Measurements from ENCODE around the gene ESPN.
"Not testable (repeated sequence)": the region's sequence is repeated elsewhere in the genome, so short reads cannot be mapped to it uniquely, and the experiment has no call there.

ESPN gene

DNA sequence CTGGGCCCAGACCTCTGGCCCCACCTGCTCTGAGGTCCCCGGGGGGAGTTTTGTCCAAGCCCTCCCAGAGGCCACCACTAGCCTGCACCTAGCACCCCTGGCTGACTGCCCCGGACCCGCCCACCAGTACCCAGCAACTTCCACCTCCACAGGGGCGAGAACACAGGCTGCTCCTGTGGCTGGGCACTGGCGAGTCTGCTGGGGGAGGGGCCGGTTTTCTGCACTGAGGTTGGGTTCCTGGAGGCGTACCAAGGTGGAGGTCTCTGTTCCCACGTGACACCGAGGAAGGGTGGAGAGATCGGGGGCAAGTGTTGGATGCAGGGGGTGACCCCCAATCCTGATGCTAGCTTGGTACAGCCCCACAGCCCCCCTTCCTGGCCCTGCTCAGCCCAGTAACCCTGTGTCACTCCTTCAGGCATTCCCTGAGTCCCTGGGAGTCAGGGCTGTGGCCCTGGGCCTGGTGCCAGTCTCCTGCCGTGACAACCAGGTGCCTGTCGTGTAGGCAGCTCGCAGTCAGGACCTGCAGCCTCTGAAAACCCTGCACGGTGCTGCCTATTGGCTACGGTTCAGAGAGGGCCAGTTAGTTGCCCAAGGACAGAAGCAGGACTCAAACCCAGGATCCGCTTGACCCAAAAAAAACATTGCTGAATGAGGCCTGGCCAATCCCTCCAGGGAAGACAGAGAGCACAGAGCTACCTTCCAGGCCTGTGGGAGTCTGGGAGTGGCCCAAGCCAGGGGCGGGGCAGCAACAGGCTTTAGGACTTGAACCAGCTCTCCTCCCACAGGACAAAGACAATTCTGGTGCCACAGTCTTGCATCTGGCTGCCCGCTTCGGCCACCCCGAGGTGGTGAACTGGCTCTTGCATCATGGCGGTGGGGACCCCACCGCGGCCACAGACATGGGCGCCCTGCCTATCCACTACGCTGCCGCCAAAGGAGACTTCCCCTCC, 3.1 kb downstream of the ESPN start:
- no peak for DNase-seq (ENCODE audit: low read depth)

DNA sequence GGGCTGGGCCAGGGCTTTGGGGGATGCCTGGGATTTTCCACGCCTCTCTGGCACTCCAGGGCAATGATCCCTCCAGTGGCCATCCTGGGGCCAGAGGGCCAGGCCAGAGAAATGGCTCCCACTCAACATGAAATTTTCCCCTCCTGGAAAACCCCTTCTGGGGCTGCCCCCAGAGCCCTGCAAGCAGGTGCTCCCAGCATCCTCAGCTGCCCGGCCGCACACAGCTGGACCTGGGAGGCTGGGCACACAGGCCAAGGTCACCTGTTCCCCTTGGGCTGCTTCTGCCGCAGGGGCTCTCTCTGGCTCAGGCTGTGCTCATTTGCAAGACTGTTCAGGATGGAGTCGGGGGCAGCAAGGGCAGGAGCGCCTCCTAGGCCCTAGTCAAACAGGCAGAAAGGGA, 3.9 kb downstream of the ESPN start:
- not testable (repeated sequence) for DNase-seq (ENCODE audit: low read depth)

DNA sequence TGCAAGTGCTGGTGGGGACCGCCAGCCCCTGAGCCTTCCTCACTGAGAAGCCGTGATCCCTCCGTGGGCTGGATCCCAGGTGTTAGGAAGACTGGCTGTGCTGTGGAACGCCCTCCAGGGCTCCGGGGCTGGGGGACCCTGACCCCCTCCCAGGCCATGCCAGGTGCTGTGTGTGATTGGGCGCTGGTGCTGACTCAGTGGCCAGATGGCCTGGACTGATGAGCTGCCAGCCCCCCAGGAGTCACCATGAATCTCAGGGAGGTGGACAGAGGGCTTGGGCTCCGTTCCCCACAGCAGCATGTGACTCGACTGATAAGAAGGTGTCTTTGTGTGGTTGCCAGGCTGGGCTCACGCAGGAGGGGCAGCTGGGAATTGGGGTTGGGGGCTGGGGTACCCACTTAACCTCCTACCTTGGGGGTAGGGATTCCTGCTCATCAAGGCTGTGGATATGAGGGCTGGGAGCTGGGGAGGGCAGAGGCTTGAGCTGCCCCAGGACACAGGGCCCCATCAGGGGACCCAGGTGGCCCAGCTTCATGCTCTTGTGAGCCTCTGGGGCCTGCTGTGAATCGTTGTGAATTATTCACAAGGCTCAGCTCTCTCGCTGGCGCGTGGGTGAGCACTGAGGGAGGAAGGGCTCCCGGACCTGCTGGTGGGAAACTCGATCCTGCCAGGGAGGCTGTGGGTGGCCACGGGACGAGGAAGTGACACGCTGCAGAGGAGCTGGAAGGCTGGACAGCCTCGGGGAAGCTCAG, 5.3 kb downstream of the ESPN start:
- DNase-seq (ENCODE audit: low read depth), result not testable (repeated sequence)

DNA sequence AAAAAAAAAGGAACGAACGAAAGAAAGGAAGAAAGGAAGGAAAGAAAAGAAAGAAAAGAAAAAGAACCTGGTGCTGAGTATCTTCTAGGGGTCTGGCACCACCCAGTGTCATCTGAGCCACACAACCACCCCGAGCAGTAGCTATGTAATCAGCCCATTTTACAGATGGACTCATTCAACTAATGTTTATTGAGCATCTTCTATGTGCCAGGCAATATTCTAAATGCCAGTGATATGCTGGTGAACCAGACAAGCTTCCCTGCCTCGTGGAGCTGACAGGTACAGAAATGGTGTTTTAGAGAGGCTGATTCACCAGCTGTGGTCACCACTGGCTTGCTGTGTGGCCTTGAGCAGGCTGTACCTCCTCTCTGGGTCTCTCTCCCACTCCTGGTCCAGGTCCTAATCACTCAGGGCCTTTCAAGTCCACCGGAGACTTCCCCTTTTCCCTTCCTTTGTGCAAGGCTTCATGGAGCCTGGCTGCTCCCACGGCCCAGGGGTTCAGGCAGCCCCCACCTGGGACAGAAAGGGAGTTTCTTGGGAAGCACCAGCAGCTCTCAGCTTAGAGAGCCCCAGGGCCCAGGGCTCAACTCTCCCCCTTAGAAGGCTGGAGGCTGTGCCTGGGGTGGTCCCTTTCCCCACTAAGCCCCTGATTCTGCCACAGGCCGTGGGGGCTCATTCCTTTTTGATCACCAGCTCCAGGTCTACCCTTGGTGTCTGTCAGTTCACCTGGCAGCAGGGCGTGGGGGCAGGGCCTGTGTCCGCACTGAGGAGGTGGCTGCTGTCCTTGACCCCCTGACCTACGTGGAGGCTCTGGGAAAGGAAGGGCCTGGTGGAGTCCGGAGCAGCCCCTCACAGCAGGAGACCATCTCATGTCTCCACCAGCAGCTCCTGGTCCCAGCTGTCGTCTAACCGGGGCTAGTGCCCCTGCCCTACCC, 7.3 kb downstream of the ESPN start:
- not testable (repeated sequence) for DNase-seq (ENCODE audit: low read depth)

DNA sequence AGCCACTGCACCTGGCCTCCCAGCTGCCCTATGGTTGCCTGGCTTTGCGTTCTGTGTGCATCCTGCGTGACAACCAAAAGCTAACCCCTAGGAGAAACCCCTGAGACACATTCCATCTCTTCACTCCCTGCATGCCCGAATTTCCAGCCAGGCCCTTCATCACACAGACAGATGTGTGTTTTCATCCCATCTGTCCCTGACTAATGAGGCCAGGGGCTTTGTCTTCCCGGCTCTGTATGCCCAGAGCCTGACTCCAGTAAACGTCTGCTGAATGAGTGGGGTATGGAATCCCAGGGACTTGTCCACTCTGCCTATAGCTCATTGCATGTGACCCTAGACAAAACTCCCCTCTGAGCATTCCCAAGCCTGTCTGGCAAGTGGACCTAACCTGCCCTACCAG, 9.6 kb downstream of the ESPN start:
- no peak for DNase-seq (ENCODE audit: low read depth)

DNA sequence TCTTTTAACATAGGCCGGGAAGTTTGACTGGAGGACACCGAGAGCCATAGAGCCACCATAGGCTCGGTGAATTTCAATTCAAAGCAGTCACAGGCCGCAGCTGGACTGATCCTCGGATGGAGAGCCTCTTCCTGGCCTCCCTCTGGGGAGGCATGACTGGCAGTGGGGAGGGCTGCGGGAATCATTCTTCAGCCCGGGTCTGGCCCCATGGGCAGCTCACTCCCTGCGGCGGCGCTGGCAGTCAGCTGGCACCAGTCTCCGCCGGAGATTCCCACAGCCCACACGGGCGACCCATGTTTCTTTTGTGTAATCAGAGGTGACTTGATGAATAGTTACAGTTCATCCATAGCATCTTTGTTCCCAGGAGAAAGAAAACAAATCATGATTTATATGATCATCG, 10.6 kb downstream of the ESPN start:
- no peak for DNase-seq (ENCODE audit: low read depth)

DNA sequence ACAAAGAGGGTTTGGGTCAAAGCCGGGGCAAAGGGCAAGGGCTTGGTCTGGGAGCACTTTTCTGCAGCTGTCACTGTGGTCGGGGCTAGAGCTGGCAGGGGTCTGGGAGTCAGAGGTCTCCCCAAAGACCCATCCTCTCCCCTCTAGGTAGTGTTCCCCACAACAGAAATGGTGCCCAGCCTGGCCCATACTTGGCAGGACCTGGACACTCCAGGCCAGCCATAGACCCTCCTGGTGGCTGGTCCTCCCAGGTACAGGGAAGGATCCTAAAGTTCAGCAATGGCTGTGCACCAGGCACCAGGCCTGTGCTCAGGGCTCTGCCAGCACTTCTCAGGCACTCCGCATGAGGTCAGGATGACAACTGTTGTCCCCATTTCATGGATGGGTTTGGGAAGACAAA, 11.0 kb downstream of the ESPN start:
- DNase-seq (ENCODE audit: low read depth), result no peak

DNA sequence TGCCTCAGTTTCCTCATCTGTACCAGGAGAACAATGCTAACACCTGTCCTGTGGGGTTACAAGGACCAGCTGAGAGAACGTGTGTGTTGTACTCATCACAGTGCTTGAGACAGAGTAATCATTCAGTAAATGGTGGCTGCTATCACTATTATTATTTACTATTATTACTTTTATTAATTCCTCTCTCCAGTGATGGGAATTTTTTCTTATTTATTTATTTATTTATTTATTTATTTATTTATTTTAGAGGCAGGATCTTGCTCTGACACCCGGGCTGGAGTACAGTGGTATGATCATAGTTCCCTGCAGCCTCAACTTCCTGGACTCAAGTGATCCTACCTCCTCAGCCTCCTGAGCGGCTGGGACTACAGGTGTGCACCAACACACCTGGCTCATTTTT, 11.7 kb downstream of the ESPN start:
- DNase-seq (ENCODE audit: low read depth), result not testable (repeated sequence)

DNA sequence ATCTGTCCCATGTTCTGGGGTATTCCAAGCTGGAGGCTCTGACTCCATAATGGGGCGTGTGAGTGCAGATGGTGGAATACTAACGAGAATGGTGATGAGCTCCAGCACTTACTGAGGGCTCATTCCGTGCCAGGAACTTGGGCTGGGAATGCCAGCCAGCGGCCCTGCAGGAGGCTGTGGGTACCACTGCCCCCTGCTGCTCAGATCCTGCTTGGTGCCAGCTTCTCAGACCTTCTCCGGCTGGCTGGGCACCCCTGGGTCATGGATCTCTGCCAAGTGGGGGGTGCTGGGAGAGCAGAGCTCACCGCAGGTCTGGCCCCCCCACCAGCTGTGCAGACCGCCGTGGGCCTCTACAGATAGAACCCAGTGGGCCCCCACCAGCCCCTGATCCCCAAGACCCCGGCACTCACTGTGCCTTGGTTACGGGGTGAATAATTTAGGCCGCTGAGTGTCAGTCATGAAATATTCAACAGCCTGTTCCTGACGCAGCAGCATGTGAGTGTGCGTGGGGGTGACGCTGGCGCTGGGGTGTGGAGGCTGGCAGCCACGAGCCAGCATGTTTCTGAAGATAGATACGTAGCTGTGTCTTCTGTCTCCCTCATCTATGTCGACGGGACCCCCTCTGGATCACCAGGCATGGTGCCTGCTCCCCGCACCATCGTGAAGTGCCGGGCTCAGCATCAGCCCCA, 12.6 kb downstream of the ESPN start:
- not testable (repeated sequence) for DNase-seq (ENCODE audit: low read depth)

DNA sequence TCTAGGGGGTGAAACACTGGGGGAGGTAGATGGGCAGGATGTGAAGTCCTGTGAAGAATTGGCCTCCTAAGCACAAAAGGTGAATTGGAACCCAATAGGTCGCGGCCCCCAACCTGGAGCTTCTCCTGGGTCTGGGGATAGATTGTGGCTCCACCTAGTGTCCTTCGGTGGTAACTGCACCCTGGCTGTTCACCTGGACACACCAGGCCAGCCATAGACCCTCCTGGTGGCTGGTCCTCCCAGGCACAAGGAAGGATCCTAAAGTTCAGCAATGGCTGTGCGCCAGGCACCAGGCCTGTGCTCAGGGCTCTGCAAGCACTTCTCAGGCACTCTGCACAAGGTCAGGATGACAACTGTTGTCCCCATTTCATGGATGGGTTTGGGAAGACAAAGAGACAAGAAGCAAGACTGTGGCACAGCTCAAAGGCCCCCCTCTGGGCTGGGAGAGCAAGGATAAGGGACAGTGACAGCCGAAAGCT, 13.5 kb downstream of the ESPN start:
- peak; percentile 33 for DNase-seq (ENCODE audit: low read depth)

DNA sequence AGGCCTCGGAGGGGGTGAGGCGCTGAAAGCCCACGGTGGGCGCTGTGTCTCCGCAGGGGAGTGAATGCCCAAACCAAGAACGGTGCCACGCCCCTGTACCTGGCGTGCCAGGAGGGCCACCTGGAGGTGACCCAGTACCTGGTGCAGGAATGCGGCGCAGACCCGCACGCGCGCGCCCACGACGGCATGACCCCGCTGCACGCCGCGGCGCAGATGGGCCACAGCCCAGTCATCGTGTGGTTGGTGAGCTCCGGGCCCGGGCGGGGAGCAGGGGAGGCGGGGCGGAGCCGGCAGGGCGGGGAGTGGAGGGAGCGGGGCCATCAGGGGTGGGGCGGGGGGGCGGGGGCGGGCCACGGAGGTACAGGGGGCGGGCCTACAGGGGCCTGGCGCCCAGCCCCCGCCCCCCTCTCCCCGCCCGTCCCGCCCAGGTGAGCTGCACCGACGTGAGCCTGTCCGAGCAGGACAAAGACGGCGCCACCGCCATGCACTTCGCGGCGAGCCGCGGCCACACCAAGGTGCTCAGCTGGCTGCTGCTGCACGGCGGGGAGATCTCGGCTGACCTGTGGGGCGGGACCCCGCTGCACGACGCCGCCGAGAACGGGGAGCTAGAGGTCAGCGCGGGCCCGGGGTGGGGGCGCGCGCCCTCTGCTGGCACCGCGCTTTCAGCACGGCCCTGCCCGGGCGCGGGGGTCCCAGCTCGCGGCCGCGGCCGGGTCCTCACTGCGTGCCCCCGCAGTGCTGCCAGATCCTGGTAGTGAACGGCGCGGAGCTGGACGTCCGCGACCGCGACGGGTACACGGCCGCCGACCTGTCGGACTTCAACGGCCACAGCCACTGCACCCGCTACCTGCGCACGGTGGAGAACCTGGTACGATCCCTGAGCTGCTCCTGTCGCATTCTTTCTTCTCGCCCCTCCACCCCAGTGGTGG, 15.9 kb downstream of the ESPN start:
- DNase-seq (ENCODE audit: low read depth), result peak; percentile 47

DNA sequence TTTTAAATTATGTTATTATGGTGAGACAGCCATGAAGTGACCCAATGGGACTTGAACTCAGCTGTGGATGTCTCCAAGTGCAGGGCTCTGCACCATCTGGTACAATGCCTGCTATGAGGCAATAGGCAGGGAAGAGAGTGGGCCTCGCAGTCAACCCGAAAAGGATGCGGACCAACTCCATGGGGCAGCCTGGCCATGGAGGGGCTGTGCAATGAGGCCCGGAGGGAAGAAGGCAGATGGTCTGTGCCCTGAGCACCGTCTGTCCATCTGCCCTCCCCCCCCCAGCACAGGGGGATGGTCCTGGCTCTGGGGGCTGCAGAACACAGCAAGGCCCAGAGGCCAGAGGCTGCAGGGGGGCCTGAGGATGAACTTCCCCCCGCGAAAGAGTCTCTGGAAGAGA, 17.0 kb downstream of the ESPN start:
- no peak for DNase-seq (ENCODE audit: low read depth)

DNA sequence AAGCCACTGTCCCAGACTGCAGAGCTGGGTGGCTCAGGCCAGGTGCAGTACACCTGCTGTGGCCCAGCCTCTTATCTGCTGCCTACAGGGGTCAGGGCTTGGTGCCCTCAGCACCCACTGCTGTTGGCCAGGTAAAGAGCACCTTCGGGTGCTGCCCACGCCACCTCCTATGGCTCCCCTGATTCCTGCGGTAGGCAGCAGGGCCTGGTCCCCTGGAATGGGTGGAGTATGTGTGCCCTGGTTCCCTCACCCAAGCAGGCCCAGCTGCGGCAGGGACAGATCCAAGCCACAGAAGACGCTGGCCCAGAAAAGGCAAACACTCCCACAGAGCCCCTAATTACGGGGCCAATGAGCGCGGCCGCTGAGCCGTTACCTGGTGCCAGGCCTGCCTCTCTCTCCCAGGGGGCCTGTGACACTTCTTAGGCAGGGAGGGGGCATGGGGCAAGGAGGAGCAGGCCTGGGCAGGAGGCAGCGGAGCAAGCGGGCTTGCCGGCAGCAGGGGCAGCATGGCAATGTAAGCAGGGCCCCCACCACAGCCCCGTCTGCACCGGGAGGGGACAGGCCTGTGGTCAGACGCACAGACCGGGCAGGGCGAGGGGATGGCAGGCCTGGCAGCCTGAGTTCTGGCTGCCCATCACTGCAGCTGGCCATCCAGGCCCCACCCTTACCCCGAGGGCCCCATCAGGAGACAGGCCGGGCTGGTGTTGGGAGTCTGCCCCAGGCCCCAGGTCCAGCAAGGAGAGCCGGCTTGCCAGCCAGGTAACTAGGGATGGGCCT, 19.0 kb downstream of the ESPN start:
- DNase-seq (ENCODE audit: low read depth), result no peak

DNA sequence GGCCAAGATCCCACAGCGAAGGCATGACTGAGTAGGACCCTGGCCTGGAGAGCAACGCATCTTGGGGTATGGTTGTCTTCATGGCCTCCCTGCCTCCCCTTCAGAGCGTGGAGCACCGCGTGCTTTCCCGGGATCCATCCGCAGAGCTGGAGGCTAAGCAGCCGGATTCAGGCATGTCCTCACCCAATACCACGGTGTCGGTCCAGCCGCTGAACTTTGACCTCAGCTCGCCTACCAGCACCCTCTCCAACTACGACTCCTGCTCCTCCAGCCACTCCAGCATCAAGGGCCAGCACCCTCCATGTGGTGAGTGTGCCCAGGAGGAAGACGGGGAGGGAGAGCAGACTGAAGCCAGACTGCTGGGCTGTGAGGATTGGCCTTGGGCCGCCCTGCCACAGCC, 19.8 kb downstream of the ESPN start:
- DNase-seq (ENCODE audit: low read depth), result no peak

DNA sequence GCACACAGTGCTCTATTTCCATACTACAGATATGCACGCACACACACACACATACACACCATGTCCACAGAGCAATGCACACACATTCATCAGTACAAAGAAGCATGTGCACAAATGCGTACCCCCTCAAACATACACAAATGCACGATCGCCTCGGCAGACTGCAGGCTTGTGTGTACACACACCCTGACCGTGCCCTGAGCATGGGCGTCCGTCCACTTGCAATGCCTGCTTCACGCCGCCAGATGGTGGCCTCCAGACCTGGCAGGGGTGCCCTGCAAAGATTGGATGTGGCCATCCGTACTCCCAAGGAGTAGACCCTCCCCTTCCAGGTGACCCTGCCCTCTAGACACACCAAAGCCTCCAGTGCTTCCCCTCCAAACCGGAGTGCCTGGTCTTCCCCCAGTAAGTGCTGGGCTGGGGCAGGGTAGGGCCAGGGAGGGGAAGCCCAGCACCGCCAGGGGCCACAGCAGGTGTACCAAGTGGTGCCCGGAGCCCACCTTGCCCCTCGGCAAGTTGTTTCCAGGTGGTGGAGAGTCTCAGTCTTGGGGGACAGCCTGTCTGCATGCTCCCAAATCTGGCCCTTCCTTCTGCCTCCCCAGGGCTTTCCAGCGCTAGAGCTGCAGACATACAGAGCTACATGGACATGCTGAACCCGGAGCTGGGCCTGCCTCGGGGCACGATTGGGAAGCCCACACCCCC, 20.6 kb downstream of the ESPN start:
- no peak for DNase-seq (ENCODE audit: low read depth)

DNA sequence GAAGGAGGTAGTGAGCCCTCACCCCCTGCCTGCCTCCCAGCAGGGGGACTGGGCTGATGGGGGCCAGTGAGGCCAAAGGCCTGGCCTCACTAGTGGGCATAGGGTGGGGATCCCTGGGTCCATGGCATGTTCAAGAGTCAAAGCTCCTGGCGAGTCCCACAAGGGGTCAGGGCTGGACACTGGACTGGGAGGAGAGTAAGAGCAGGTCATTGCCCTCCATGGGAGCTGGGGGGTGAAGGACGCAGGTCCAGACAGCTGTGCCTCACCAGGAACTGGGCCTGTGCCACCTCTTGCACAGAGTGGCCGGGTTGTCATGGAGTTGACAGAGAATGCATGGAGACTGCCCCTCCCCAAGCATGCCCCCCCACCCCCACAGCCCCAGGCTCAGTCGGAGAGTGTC, 21.4 kb downstream of the ESPN start:
- DNase-seq (ENCODE audit: low read depth), result not testable (repeated sequence)

DNA sequence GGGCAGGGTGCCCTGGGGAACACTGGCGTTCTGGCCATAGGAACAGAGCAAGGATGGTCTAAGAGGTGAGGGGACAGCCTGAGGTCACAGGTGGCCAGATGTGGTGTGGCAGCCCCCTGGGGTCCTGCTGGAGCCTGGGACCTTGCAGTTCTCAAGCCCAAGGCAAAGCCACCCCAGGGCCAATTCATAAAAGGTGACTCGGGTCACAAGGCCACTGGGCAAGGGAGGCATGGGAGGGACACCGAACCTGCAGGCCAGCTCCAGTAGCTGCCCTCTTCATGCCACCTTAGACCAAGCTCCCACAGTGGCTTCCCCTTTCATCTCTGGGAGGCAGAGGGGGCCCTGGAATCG, 22.1 kb downstream of the ESPN start:
- DNase-seq (ENCODE audit: low read depth), result no peak

DNA sequence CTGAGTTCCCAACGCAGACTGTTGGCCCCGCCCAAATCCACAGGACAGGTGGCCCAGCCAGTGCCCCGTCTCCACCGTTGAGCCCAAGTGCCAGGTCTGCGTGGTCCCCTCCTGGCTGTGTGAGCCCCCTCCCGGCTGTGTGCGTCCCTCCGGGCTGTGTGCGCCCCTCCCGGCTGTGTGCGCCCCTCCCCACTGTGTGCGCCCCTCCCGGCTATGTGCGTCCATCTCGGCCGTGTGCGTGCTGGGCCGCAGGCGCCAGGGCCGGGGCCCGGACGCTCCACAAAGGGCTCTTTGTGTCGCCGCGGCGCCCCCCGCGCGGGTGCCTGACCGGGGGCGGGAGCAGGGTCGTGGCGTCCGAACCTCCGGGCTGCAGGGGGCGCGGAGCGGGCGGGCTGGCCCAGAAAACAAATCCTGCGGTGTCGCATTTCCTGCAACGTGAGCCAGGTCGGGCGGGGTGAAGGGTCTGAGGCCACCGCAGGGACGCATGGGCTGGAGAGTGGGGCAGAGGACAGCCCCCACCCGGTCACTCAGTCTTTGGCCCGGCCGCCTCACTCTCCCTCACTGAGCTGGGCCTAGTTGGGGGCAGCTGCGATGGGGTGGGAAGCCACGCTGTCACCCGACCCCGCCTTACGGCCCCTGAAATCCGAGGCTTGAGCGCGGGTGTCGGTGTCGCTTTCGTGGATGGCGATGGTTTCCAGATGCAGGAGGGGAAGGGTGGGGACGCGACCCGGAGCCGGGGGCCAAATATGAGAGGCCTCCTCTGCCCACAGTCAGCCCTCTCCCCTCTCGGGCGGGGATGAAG, 22.6 kb downstream of the ESPN start:
- DNase-seq (ENCODE audit: low read depth), result no peak

Measured in stimulated activated CD8-positive, alpha-beta memory T cell treated with anti-CD3 and anti-CD28 coated beads, Interleukin-15, amount 100 ng/mL, for 24 hours (primary cell).